HT-29 (cell line): Measurements from ENCODE around the gene VEGFB. TPM values are rescaled to one million over a fixed set of nuclear protein-coding genes. Genes with fewer than 3 reads are reported as not detected.
"Not testable (repeated sequence)": the region's sequence is repeated elsewhere in the genome, so short reads cannot be mapped to it uniquely, and the experiment has no call there.

Experiments
- DNase-seq: peaks from one replicate; pipeline ENCODE4 v3.0.0-alpha.2; 2015; ENCODE audit warnings: low spot score
- total RNA-seq: library from RNA; depleted of rRNA; stranded (reverse); fragments of >200 nt; shearing (Covaris generic); gene quantifications from 2 replicates; pipeline ENCODE4 v1.2.3, GENCODE V29; 2014

The VEGFB gene
- total RNA-seq, 1 experiment from 2014 or later: 53.7 TPM

- DNase-seq: no peak
Observed at GRCh38 chr11:64230985-64231365, 3.4 kb upstream of the VEGFB start.

DNA sequence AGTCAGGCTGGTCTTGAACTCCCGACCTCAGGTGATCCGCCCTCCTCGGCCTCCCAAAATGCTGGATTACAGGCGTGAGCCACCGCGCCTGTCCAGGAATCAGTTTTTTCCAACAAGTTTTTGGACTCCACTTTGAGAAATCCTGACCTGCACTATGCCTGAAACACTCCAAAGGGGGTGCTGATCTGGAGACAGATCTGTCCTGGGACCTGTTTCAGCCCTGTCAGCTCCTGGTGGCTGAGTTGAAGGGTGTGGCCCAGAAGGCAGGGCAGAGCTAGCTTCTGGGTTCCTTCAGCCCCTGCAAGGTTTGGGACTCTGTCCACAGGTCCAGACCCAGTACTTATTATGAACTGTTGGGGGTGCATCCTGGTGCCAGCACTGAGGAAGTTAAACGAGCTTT lies 2.8 kb upstream of the VEGFB start:
- DNase-seq: no peak

DNA sequence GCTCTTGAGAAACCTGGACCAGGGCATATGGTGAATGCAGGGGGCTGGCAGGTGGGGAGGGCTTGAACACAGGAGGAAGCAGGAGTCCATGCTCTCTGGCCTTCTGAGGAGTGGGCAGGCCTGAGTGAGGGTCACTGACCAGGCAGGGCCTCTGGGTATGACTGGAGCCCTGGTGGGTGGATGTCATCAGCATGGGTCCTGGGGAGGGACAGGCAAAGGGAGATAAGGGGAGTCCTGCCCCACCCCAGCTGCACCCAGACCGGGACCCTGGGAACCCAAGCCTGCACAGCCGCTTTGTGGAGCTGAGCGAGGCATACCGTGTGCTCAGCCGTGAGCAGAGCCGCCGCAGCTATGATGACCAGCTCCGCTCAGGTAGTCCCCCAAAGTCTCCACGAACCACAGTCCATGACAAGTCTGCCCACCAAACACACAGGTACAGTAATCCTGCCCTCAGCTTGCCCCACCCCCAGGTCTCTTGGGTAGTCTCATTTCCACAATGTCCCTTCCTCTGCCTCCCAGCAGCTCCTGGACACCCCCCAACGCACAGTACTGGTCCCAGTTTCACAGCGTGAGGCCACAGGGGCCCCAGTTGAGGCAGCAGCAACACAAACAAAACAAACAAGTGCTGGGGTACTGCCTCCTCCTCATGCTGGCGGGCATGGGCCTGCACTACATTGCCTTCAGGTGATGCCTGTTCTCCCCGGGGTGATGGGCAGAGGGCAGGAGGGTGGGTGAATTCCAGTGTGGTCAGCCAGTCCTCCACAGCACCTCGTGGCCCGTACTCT lies 2.0 kb upstream of the VEGFB start:
- DNase-seq: no peak

- no peak for DNase-seq
Observed at GRCh38 chr11:64232967-64233315, 1.4 kb upstream of the VEGFB start.

GRCh38 chr11:64234647-64235379 lies 429 bp downstream of the VEGFB start:
- DNase-seq: peak; percentile 51

DNA sequence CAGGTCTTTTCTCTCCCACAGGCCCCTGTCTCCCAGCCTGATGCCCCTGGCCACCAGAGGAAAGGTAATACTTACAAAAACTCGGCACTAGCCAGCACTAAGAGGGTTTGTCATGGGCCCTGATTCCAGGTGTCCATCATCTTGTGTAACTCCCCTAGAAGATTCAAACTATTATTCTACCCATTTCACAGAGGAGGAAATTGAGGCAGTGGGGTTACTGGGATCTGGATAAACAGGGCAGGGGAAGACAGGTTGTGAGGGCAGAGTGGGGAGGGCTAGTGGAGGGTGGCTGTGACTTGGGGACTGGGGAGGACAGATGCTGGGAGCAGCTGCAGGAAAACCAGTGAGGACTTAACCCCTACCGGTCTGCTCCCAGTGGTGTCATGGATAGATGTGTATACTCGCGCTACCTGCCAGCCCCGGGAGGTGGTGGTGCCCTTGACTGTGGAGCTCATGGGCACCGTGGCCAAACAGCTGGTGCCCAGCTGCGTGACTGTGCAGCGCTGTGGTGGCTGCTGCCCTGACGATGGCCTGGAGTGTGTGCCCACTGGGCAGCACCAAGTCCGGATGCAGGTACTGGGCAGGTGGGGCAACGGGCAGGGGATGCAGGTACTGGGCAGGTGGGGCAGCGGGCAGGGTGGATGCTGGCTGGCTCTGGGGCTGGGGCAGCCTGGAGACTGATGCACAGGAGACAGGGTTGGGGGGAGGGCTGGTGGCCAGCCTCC lies 1.2 kb downstream of the VEGFB start:
- no peak for DNase-seq

DNA sequence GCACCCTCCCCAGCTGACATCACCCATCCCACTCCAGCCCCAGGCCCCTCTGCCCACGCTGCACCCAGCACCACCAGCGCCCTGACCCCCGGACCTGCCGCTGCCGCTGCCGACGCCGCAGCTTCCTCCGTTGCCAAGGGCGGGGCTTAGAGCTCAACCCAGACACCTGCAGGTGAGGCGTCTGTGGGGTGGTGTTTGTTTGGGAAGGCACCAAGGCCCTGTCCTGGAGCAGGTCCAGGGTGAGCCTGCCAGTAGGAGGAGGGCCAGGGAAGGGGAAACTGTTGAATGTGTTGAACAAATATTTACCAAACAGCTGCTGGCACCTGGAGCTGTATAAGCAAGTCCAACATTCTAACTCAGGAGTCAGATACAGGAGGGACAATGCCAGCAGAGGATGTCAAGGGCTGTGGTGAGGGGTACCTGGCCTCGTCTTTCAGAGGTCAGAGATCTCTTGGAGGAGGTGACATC lies 3.1 kb downstream of the VEGFB start:
- peak; percentile 98 for DNase-seq

DNA sequence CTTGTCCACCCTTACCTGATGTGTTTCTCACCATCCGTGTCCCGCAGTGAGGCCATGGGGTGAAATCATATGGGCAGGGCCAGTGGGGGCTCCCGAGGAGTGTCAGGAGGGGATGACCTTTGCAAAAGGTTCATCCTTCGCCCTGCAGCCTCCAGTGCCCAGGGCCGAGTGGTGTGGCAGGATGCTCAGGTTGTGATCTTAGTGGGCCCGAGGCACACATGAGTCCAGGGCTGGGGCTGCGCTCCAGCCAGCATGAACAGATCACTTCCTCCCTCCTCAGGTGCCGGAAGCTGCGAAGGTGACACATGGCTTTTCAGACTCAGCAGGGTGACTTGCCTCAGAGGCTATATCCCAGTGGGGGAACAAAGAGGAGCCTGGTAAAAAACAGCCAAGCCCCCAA lies 3.7 kb downstream of the VEGFB start:
- no peak for DNase-seq

- no peak for DNase-seq
Observed at GRCh38 chr11:64238999-64239398, 4.6 kb downstream of the VEGFB start.

DNA sequence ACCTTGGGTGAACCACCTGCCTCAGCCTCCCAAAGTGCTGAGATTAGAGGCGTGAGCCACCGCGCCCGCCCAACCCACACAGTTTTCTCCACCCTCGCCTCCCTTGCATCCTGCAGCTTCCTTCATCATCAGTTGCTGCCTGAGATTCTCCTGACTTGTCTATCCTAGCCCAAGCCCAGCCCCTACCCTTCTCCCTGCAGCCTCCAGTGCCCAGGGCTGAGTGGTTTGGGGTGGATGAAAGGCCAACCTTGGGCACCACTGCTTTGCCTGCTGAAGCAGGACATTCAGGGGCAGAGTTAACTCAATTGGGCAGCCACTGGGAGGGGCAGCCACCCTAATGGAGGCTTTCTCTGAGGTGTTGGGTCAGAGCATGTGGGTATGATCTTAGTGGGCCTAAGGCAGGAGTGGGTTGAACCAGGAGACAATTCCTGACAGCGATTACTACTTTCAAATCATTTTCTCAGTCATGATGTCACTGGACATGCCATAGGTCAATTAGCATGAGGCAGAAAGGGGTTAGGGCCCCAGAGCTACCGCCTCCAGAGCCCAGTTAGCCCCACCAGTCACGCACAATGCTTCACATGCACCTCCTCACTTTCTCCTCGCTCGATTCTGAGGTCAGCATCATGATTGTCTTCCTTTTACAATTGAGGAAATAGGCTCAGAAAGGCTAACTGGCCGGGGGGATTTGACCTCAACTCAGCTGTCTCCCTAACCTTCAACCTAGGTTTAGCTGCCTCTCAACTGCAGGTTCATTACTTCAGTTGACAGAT lies 5.5 kb downstream of the VEGFB start:
- DNase-seq: no peak

DNA sequence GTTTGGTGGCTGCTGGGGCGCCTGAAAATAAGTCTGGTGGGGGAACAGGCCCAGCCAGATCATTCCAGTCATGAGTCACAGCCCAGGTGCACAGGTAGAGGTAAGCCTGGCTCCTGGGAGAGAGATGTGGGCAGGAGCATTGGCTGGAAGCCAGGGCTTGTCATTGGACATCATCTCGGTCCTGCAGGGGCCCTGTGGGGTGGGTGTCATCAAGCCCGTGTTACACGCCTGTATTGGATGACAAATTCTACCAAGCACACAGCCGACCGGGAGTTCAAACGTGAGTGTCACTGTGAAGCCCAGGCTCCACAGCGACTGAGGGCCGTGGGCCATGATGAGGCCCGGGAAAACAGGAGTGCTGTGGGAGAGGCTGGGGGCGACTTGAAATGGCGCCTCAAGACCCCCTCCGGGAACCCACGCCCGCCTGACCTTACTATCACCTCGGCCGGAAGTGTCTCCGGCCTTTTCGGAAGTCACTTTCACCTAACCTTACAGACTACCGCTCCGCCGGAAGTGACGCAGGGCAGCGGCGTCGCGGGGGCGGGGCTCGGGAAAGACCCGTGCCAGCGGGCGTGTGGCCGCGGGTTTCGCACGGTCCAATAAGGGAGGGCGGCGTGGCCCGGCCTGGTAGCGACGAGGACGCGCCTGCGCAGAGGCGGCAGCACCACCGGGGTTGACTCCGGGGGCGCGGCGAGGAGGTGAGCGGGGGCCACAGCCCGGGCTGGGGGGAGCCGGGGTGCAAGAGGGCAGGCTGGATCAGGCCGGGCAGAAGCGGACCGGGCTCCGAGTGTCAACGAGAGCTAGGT lies 6.3 kb downstream of the VEGFB start, which contains the start of gene FKBP2:
Gene FKBP2 (plus strand): TSS at position 661 of the 806 bp plus-strand sequence. CDS start 1,293 bp downstream, outside the sequence.
- peak; percentile 99 for DNase-seq

GRCh38 chr11:64241241-64241490 lies 6.8 kb downstream of the VEGFB start:
- peak; percentile 100 for DNase-seq

- peak; percentile 46 for DNase-seq
Observed at GRCh38 chr11:64241491-64242374, 7.3 kb downstream of the VEGFB start.

- DNase-seq: no peak
Observed at GRCh38 chr11:64243236-64243854, 9.0 kb downstream of the VEGFB start.

DNA sequence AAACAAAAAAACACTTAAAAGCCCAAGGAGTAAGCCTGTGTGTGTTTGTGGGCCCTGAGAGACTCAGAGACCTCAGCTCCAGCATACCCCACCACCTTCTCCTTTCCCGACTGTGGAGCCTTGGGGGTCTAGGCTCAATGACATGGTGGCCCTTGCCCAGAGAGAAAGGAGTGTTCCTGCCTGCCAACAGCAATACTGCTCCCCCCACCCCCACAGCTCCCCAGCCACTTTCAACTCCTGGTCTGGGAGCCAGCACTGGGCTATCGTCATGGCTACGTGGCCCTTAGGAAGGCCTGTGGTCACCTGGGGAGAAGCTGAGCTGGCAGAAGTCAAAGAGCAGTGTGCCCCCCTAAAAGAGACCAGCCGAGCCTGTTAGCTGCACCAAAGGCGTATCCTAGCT lies 9.7 kb downstream of the VEGFB start:
- no peak for DNase-seq

DNA sequence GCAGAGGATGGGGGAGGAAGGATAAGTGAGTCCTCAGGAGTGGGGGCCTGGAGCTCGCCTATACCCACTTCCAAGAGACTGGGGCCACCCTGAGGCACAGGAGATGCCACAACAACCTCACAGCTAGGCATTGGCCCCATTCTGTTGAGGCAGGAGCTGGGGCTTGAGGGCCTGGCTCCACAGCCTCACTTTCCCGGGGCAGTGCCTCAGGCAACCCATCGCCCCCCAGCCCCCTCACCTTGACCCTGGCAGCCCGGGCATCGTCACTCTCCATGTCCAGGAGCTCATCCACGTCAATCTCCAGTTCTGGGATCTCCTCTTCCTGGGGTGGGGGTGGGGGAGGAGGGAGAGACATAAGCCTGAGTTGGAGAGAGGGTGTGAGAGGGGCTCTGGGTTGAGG lies 10.6 kb downstream of the VEGFB start:
- no peak for DNase-seq

DNA sequence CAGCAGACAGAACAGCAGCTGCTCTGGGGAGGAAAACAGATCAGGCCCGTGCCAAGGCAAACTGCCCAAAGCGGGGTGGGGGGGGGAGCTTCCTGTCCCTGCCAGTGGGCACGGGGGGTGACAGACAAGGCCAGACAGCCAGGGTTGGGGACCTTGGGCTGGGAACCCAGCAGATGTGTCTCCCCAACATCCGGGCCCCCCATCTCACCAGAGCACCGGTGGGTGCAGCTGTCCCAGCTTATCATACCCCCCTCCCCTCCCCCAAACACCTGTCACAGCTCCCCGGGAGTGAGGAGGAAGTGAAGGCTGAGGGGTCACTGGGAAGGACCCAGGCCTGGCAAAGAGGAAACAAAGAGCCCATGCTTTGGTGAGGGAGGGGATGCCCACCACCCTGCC lies 11.0 kb downstream of the VEGFB start:
- DNase-seq: no peak

- DNase-seq: peak; percentile 84
Observed at GRCh38 chr11:64245797-64246620, 11.6 kb downstream of the VEGFB start.

- DNase-seq: not testable (repeated sequence)
Observed at GRCh38 chr11:64246621-64246870, 12.2 kb downstream of the VEGFB start.
